ENCODE data around the gene ANO6. TPM values are rescaled to one million over a fixed set of nuclear protein-coding genes. Genes with fewer than 3 reads are reported as not detected.

ANO6 gene
- total RNA-seq, 2 experiments from 2014 or later = 13.1 to 13.6 TPM

DNA sequence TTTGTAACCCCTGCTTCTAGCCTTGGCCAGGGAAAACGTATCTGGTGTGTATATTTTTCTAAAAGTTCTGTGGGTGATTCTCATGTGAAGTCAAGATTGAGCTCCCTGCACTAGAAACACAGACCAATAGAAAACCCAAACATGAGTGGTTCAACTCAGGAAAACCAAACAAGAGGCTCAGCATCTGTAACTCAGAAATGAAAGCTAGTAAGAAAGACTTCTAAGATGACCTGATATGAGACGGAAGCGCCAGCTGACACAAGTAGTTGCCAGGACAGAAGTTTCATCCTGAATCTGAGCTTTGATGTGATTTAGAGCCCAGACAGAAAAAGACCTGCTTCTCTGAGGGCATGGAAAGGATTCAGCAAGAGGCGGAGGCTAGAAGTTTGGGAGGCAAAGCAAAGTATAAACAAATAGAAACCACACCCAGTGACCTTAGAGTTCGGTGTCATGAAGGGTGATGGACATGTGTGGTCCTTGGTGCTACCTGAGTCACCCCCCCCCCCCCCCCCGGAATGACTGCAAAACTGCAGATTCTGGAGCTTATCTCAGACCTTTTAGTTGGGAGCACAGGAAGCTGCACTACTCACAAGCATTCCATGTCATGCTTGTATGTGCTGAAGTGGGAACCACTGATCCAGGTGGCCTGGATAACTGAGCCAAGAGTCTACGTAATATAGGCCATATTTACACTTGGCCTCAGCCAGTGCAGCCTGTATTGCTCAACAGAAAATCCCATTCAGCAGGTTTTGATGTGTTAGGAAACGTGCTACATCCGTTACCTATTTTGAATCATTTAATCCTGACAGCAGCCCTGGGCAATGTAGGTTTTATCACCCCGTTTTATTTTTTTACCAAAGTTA is 191.3 kb downstream of the ANO6 start:
- Mint-ChIP-seq H3K4me3 (no peak overlapping the region), H3K36me3 (ENCODE audit: low read depth) (peaks cover 20% of the 10 kb centered on the region), H3K27me3 (no peaks in the 10 kb centered on the region), H3K4me1 (ENCODE audit: low read depth) (no peaks in the 10 kb centered on the region), H3K9me3 (no peaks in the 10 kb centered on the region), H3K27ac (no peak overlapping the region)
- TF ChIP-seq, protein P1, sequence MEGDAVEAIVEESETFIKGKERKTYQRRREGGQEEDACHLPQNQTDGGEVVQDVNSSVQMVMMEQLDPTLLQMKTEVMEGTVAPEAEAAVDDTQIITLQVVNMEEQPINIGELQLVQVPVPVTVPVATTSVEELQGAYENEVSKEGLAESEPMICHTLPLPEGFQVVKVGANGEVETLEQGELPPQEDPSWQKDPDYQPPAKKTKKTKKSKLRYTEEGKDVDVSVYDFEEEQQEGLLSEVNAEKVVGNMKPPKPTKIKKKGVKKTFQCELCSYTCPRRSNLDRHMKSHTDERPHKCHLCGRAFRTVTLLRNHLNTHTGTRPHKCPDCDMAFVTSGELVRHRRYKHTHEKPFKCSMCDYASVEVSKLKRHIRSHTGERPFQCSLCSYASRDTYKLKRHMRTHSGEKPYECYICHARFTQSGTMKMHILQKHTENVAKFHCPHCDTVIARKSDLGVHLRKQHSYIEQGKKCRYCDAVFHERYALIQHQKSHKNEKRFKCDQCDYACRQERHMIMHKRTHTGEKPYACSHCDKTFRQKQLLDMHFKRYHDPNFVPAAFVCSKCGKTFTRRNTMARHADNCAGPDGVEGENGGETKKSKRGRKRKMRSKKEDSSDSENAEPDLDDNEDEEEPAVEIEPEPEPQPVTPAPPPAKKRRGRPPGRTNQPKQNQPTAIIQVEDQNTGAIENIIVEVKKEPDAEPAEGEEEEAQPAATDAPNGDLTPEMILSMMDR (IDR thresholded peaks at IDR 0.05) = no peak
- ChIA-PET POLR2A (no interaction called here), CTCF (interaction anchor here (1.1 kb wide), 1 partner anchor 9 kb away, joined by 3 read pairs; no protein-coding TSS in a partner anchor)
- intact Hi-C loops (cut with micrococcal nuclease) = no loop called here
- DNase-seq (no peak), ATAC-seq (no peak)

DNA sequence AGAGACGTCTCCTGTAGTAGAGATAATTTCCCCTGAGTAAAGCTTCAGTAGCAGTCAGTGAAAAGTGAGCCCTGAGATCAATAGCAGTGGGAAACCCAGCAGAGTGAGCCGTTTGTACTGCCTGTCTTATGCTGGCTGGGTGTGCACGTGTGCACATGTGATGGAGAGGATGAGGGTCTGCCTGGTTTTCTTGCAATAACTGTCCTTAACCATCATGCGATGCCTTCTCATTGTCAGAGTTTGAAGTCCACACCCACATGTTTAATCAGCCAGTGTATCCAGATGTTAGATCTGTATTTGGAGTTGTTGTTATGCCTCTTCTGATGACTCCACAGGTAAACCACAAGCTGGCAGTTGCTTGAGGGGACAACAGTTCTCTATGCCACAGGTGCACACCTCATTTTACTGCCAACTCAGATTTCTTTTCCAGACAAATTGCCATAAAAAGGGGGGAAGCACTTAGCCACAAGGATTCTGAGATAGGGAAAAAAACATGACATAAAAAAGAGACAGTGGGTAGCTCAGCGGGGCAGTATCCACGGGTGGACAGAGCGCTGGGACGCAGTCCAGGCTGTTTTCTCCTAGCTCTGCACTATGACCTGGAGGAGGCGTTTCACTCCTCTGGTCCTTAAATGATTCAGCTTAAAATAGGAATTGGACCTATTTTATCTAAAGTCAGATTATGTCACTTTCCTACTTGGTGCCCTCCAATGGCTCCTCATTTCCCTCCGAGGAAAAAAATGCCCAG is 192.3 kb downstream of the ANO6 start:
- Mint-ChIP-seq H3K4me3 (no peak overlapping the region), H3K4me1 (ENCODE audit: low read depth) (no peaks in the 10 kb centered on the region), H3K36me3 (ENCODE audit: low read depth) (peaks cover 14% of the 10 kb centered on the region), H3K27me3 (no peaks in the 10 kb centered on the region), H3K27ac (no peak overlapping the region), H3K9me3 (no peaks in the 10 kb centered on the region)
- intact Hi-C loops (cut with micrococcal nuclease) = no loop called here
- POLR2A ChIA-PET = no interaction called here
- CTCF ChIA-PET = no interaction called here
- TF ChIP-seq, protein P1 (IDR thresholded peaks at IDR 0.05) = no peak
- DNase-seq = no peak
- no peak for ATAC-seq

DNA sequence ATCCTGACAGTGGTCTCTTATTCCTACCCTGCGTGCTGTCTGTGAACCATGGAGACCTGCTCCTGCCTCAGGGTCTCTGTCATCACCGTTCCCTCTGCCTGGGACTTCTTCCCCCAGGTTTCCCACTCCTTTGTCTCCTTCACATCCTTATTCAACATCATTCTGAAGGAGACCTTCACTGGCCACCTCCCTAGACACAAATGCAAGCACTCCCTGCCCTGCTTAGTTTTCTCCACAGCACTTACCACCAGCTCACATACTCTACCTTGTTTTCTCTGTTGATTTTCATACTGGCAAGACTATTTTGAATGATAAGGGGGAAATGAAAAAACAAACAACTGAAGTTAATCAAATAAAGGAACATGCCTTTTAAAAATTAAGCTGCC is 192.8 kb downstream of the ANO6 start:
- peaks cover 12% of the 10 kb centered on the region for H3K36me3 Mint-ChIP-seq (ENCODE audit: low read depth)
- H3K4me1 Mint-ChIP-seq (ENCODE audit: low read depth) = no peaks in the 10 kb centered on the region
- H3K27ac Mint-ChIP-seq = no peak overlapping the region
- no peaks in the 10 kb centered on the region for H3K27me3 Mint-ChIP-seq
- H3K4me3 Mint-ChIP-seq = no peak overlapping the region
- DNase-seq (no peak), ATAC-seq (no peak)
- ChIA-PET CTCF (interaction anchor here (0.9 to 1.5 kb wide), 2 partner anchors 135 to 238 kb away, joined by 3 to 4 read pairs; no protein-coding TSS in a partner anchor), POLR2A (no interaction called here)
- H3K9me3 Mint-ChIP-seq = no peaks in the 10 kb centered on the region
- TF ChIP-seq, protein P1 (IDR thresholded peaks at IDR 0.05) = no peak
- intact Hi-C loops (cut with micrococcal nuclease) = no loop called here

DNA sequence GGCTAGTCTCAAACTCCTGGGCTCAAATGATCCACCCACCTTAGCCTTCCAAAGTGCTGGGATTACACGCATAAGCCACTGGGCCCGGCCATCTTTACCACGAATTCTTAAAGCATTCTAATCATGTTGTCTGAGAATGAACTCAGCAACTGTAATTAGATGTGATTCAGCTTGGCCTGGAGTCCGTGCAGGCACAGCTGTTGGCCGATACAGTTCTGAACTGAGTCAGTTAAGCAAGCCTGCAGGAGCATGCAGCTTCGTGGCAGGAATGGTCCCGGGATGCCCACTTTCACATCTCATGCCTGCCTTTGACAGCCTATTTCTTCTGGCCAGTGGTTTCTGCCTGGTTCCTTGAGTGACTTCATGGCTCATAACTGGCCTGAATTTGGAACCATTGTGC is 194.1 kb downstream of the ANO6 start:
- TF ChIP-seq, protein P1 (IDR thresholded peaks at IDR 0.05) = no peak
- Mint-ChIP-seq H3K27me3 (no peaks in the 10 kb centered on the region), H3K27ac (no peak overlapping the region), H3K36me3 (ENCODE audit: low read depth) (peaks cover 10% of the 10 kb centered on the region), H3K9me3 (no peaks in the 10 kb centered on the region), H3K4me3 (no peak overlapping the region), H3K4me1 (ENCODE audit: low read depth) (no peaks in the 10 kb centered on the region)
- POLR2A ChIA-PET = interaction anchor here (0.9 kb wide), 1 partner anchor 320 kb away, joined by 3 read pairs; no protein-coding TSS in a partner anchor
- ATAC-seq (no peak), DNase-seq (no peak)
- intact Hi-C loops (cut with micrococcal nuclease) = no loop called here
- CTCF ChIA-PET = interaction anchor here (0.8 to 1.5 kb wide), 2 partner anchors 9 to 134 kb away, joined by 3 to 4 read pairs; no protein-coding TSS in a partner anchor

DNA sequence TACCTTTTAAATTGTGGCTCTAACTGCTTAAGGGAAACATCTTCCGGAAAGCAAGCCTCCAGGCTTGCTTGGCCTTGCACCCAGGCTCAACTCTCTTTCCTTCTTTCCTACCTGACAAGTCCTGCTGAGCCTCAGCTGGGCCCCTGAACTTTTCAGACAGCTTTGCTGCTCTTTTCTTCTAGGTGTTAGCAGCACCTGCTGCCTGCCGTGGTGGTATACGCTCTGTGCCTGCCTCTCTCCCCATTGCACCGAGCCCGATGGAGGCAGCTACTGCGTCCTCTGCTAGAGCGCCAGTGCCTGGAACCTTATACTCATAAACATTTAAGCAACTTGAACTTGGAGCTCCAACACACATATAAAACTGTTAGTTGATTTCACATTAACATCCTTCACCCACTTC is 195.7 kb downstream of the ANO6 start:
- ChIA-PET POLR2A (no interaction called here), CTCF (no interaction called here)
- H3K36me3 Mint-ChIP-seq (ENCODE audit: low read depth) = peaks cover 15% of the 10 kb centered on the region
- no peak overlapping the region for H3K4me3 Mint-ChIP-seq
- H3K27me3 Mint-ChIP-seq = no peaks in the 10 kb centered on the region
- no peak for ATAC-seq
- no peak overlapping the region for H3K27ac Mint-ChIP-seq
- intact Hi-C loops (cut with micrococcal nuclease) = no loop called here
- H3K4me1 Mint-ChIP-seq (ENCODE audit: low read depth) = peaks cover 3% of the 10 kb centered on the region
- TF ChIP-seq, protein P1 (IDR thresholded peaks at IDR 0.05) = no peak
- no peaks in the 10 kb centered on the region for H3K9me3 Mint-ChIP-seq
- no peak for DNase-seq
